Middle frontal gyrus (tissue), 1 donor: ENCODE measurements around the gene TNS2.

Source experiments
- DNase-seq: peaks from one replicate; pipeline ENCODE4 v3.0.0-alpha.2; 2015; ENCODE audit warnings: low spot score; ENCODE audit errors: extremely low spot score

TNS2 gene

GRCh38 chr12:53068811-53069585 is 19.1 kb downstream of the TNS2 start:
- DNase-seq = no peak

- DNase-seq = no peak
These were observed 20.0 kb downstream of the TNS2 start for GRCh38 chr12:53069621-53070410.

GRCh38 chr12:53070877-53071492 is 21.1 kb downstream of the TNS2 start:
- no peak for DNase-seq

GRCh38 chr12:53071591-53072551 is 22.0 kb downstream of the TNS2 start:
- no peak for DNase-seq

- DNase-seq = no peak
These were observed 24.0 kb downstream of the TNS2 start for GRCh38 chr12:53073881-53074280.

GRCh38 chr12:53074283-53074998 is 24.6 kb downstream of the TNS2 start:
- DNase-seq = no peak

GRCh38 chr12:53074999-53075370 is 25.1 kb downstream of the TNS2 start:
- no peak for DNase-seq

- DNase-seq = no peak
These were observed 26.6 kb downstream of the TNS2 start for GRCh38 chr12:53076461-53076860.

GRCh38 chr12:53077030-53077429 is 27.2 kb downstream of the TNS2 start:
- no peak for DNase-seq

GRCh38 chr12:53078425-53079225 is 28.8 kb downstream of the TNS2 start:
- no peak for DNase-seq

- peak; percentile 97 for DNase-seq
These were observed 29.6 kb downstream of the TNS2 start, which contains the start of gene SPRYD3 for GRCh38 chr12:53079226-53080117. Gene SPRYD3, minus strand, starts transcription at chr12:53079390. Its CDS starts 57 bp downstream, at chr12:53079333.

- no peak for DNase-seq
These were observed 32.8 kb downstream of the TNS2 start for GRCh38 chr12:53082637-53083175.

GRCh38 chr12:53086361-53086760 is 36.5 kb downstream of the TNS2 start:
- no peak for DNase-seq

GRCh38 chr12:53090105-53090504 is 40.2 kb downstream of the TNS2 start:
- no peak for DNase-seq

- DNase-seq = no peak
These were observed 40.7 kb downstream of the TNS2 start for GRCh38 chr12:53090554-53090953.

- DNase-seq = no peak
These were observed 41.9 kb downstream of the TNS2 start for GRCh38 chr12:53091756-53092155.

- no peak for DNase-seq
These were observed 44.0 kb downstream of the TNS2 start for GRCh38 chr12:53093777-53094393.

- no peak for DNase-seq
These were observed 44.5 kb downstream of the TNS2 start for GRCh38 chr12:53094394-53094787.
